ENCODE results near the gene NFATC2IP. TPM values are rescaled to one million over a fixed set of nuclear protein-coding genes. Genes with fewer than 3 reads are reported as not detected.

NFATC2IP gene
- total and polyA plus RNA-seq, 2 of the 13 experiments (the other 11 are each of a cell fraction or from before 2014, with no cell fraction given): 32.1 to 48.5 TPM

DNA sequence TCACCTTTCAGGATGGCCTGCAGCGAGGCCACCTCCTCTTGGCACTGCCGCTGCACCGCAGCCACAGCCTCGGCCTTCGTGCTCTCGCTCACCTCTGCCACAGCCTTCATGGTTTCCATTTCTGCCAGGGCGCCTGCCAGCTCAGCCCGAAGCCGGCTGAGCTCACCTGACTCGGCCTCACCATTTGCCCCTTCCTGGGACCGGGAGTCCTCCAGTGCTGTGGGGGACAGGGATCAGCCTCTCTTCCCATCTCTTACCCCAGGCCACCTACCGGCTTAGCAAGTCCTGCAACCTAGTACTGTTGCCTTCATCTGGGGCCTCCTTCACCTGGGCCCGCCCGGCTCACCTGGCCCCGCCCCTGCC lies 26.4 kb upstream of the NFATC2IP start (continued):
- TF ChIP-seq, protein P1, sequence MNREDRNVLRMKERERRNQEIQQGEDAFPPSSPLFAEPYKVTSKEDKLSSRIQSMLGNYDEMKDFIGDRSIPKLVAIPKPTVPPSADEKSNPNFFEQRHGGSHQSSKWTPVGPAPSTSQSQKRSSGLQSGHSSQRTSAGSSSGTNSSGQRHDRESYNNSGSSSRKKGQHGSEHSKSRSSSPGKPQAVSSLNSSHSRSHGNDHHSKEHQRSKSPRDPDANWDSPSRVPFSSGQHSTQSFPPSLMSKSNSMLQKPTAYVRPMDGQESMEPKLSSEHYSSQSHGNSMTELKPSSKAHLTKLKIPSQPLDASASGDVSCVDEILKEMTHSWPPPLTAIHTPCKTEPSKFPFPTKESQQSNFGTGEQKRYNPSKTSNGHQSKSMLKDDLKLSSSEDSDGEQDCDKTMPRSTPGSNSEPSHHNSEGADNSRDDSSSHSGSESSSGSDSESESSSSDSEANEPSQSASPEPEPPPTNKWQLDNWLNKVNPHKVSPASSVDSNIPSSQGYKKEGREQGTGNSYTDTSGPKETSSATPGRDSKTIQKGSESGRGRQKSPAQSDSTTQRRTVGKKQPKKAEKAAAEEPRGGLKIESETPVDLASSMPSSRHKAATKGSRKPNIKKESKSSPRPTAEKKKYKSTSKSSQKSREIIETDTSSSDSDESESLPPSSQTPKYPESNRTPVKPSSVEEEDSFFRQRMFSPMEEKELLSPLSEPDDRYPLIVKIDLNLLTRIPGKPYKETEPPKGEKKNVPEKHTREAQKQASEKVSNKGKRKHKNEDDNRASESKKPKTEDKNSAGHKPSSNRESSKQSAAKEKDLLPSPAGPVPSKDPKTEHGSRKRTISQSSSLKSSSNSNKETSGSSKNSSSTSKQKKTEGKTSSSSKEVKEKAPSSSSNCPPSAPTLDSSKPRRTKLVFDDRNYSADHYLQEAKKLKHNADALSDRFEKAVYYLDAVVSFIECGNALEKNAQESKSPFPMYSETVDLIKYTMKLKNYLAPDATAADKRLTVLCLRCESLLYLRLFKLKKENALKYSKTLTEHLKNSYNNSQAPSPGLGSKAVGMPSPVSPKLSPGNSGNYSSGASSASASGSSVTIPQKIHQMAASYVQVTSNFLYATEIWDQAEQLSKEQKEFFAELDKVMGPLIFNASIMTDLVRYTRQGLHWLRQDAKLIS (CRISPR knock-in tag; IDR thresholded peaks at IDR 0.05): no peak
- TF ChIP-seq ZSCAN21 (CRISPR knock-in tag; IDR thresholded peaks at IDR 0.05; ENCODE audit: borderline replicate concordance) (peak; percentile 19; the same call in 1 of the 2 replicates), ZNF430 (CRISPR knock-in tag; IDR thresholded peaks at IDR 0.05) (0 out of 2 replicates have a peak, but pooled peaks have one; percentile 50), CBFB (CRISPR knock-in tag; IDR thresholded peaks at IDR 0.05) (0 out of 2 replicates have a peak, but pooled peaks have one; percentile 13), ZNF766 (CRISPR knock-in tag; IDR thresholded peaks at IDR 0.05; ENCODE audit: borderline replicate concordance) (0 out of 2 replicates have a peak, but pooled peaks have one; percentile 19), TAF1 (CRISPR knock-in tag; IDR thresholded peaks at IDR 0.05) (0 out of 2 replicates have a peak, but pooled peaks have one; percentile 12), NR2F2 (IDR thresholded peaks at IDR 0.05; ENCODE audit: borderline replicate concordance, low read depth) (no peak), ZNF879 (CRISPR knock-in tag; IDR thresholded peaks at IDR 0.05) (0 out of 2 replicates have a peak, but pooled peaks have one; percentile 77)
- TF ChIP-seq, protein P2, sequence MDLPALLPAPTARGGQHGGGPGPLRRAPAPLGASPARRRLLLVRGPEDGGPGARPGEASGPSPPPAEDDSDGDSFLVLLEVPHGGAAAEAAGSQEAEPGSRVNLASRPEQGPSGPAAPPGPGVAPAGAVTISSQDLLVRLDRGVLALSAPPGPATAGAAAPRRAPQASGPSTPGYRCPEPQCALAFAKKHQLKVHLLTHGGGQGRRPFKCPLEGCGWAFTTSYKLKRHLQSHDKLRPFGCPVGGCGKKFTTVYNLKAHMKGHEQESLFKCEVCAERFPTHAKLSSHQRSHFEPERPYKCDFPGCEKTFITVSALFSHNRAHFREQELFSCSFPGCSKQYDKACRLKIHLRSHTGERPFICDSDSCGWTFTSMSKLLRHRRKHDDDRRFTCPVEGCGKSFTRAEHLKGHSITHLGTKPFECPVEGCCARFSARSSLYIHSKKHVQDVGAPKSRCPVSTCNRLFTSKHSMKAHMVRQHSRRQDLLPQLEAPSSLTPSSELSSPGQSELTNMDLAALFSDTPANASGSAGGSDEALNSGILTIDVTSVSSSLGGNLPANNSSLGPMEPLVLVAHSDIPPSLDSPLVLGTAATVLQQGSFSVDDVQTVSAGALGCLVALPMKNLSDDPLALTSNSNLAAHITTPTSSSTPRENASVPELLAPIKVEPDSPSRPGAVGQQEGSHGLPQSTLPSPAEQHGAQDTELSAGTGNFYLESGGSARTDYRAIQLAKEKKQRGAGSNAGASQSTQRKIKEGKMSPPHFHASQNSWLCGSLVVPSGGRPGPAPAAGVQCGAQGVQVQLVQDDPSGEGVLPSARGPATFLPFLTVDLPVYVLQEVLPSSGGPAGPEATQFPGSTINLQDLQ (CRISPR knock-in tag; IDR thresholded peaks at IDR 0.05): peak; percentile 71; the same call in 1 of the 2 replicates
- TF ChIP-seq, protein P3, sequence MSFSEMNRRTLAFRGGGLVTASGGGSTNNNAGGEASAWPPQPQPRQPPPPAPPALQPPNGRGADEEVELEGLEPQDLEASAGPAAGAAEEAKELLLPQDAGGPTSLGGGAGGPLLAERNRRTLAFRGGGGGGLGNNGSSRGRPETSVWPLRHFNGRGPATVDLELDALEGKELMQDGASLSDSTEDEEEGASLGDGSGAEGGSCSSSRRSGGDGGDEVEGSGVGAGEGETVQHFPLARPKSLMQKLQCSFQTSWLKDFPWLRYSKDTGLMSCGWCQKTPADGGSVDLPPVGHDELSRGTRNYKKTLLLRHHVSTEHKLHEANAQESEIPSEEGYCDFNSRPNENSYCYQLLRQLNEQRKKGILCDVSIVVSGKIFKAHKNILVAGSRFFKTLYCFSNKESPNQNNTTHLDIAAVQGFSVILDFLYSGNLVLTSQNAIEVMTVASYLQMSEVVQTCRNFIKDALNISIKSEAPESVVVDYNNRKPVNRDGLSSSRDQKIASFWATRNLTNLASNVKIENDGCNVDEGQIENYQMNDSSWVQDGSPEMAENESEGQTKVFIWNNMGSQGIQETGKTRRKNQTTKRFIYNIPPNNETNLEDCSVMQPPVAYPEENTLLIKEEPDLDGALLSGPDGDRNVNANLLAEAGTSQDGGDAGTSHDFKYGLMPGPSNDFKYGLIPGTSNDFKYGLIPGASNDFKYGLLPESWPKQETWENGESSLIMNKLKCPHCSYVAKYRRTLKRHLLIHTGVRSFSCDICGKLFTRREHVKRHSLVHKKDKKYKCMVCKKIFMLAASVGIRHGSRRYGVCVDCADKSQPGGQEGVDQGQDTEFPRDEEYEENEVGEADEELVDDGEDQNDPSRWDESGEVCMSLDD (CRISPR knock-in tag; IDR thresholded peaks at IDR 0.05; ENCODE audit: borderline replicate concordance): no peak

Measured in HepG2 (cell line).